Daoy (cell line): ENCODE data around the gene HSD17B14. TPM values are rescaled to one million over a fixed set of nuclear protein-coding genes. Genes with fewer than 3 reads are reported as not detected.
"Not testable (repeated sequence)": the region's sequence is repeated elsewhere in the genome, so short reads cannot be mapped to it uniquely, and the experiment has no call there.

Experiments used
- DNase-seq: peaks from one replicate; pipeline ENCODE4 v3.0.0-alpha.2; 2015; ENCODE audit warnings: low read depth
- total RNA-seq: library from RNA; depleted of rRNA; stranded (reverse); fragments of >200 nt; shearing (Covaris generic); gene quantifications from 2 replicates; pipeline ENCODE4 v1.2.3, GENCODE V29; 2014

HSD17B14 gene
- total RNA-seq, 1 experiment from 2014 or later, result 0.69 TPM

DNA sequence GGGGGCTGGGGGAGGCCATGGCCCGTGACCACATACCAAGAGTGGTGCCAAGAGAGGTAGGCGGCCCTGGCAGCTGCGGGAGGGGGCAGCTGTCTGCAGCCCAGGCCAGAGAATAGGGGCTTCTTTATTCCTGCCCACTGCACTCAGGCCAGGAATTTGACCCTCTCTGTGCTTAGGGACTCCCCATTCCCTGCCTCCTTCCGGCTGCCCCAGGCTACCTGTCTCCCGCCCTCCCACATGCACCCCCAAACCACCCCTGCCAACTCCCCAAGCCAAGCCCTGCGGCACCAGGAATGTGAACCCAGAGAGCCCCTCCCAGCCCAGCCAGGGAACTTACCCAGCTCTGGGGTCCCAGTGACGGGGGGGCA is 31.4 kb upstream of the HSD17B14 start:
- DNase-seq, result no peak

DNA sequence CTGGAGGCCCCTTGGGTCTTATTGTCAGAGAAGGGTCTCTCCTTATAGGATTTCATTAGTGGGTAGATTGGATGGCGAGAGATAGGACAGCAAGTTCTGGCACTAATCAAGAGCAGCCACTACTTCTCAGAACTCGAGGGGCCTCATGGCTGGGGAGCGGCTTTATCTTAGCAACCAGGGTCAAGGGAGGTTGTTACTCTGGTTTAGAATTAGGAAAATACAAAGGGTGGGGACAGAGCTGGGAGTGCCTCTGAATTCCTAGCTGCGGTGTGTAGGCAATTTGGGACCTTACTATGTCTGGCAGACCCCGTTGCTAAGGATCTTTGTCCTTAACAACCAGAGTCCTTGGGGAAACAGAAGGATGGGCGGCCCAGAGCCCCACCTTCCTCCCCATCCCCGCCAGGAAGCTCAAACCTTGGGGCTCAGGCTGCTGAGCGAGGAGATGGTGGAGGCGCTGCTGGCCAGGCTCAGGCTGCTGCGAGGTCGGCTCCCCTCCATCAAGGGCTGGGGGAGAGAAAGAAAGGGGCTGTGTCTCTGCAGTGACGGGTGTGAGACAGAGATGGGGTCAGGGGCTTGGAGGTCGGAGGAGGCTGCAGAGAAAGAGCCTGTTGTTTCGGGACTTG is 30.9 kb upstream of the HSD17B14 start:
- DNase-seq, result no peak

DNA sequence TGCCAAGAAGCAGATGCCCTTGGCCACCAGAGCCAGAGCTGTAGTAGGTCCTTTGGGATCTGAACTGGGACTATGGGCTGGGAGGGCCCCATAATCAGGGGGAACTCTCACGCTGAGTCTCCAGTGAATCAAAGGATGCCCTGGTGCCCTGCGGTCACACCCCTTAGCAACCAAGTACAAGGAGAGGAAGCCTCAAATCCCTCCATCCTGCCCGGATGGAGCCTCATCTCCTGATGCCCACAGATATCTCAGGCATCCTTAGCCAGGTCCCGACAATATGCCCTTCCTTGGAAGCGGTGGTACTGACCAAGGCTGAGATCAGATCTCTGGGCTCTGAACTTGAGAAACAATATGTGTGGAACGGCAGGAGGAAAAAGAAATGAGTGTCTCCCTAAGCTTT is 30.4 kb upstream of the HSD17B14 start:
- DNase-seq, result no peak

DNA sequence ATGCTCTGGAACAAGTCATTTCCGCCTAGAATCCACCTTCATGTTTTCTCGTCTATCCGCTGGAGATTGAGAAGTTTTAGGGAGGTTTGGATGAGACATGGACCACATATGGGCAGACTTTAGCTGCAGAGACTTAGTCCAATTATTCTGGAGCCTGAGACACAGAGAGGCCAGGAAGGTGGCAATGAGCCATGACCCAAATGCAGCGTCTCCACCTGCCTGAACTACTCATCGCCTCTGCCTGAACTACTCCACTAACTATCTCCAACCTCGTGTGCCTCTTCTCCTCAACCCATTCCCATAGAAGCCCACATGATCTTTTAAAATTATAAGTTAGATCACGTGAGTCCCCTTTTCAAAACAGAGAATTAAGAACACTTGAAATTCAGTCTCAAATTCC is 26.5 kb upstream of the HSD17B14 start:
- no peak for DNase-seq

DNA sequence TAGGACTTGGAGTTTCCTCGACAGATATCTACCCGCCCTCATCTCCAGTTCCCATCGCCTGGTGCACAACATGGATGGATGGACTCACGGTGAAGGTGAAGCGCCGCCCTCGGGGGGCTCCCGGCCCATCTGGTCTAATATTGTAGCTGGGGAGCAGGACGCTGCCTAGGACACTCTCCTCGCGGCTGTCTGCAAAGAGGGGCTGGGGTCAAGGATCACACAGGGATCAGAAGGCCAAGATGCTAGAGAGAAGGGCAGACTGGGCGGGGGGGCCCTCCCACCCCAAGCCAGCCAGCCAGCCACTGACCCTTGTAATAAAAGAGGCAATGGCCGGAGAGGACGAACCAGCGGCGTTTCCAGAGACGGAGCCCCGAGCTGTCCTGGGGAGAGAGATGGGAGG is 25.0 kb upstream of the HSD17B14 start:
- no peak for DNase-seq

DNA sequence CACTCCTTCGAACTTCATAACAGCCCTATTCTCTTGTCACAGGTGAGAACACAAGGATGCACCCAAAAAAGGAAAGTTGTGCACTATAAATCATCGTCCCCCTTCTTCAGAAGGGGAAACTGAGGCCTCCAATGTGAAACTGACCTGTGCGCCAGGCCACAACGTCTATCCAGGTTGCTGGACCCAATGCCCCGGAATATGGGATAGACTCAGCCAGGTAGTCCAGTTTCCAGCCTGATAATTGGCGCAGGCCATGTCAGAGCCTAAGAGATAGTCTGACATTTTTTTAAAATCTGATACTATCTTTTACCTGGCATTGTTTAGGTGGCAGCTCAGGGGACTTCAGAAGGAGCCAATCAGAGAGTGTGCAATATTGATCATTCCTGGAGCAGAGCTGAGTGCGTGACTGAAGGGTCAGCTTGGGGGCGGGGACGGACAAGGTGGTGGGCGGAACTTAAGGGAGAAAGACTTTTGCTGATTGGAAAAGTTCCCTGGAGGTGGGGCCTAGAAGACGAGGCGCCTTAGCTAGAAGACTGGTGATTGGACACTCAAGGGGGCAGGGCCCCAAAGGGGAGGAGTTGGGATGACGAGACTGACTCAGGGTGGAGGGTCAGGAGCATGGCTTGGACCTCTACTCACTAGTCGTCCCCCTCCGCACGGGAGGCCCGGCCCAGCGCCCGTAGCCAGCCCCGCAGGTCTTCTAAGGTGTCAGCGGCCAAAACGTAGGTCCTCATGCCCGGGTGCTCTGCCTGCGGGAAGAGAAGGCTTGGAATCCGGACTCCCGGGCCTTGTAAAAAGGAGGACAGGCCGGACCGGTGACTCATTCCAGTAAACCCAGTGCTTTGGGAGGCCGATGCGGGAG is 23.7 kb upstream of the HSD17B14 start:
- no peak for DNase-seq

DNA sequence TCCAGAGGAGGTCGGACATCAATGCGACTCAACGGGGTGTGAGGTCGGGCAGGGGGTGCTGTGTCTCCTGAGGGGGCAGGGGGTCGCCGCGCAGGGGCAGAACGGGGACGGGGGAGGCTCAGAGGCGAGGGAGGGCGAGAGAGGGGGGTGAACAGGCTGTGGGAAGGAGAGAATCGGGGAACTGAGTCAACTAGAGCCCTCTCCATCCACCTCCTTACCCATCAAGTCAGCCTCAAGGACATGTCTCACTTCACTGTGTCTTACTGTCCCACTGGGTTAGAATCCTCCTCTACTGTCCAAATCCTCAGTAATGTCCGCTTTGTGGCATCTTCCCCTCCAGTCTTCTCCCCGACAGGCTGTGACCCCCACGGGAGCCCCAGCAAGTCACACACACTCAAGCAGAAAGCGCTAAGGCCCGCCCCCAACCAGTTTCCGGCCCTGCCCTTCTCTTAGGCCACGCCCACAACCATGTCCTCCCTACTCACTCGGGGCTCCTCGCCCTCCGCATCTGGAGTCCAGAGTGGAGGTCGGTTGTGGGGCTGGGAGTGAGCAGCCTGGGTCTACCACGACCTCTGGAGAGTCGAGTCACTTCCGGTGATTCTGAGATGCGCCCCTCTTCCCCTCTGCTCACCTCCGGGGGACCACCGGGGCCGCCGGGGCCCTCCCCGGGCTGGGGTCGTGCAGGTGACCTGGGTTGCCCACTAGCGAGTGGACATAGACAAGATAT is 22.9 kb upstream of the HSD17B14 start:
- DNase-seq, result no peak

DNA sequence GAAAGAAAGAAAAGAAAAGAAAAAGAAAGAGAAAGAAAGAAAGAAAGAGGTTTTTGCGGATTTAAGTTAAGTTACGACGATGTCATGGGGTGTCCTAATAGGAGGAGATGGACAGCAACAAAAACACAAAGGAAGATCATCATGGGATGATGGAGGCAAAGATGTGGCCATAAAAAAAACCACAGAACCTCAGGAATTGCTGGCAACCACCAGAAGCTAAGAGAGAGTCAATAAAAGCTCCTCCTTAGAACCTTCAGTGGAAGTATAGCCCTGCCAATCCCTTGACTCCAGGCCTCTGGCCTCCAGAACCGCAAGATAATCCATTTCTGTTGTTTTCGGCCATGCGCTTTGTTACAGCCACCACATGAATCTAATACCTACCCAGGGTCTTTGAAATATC is 20.6 kb upstream of the HSD17B14 start:
- DNase-seq, result no peak

DNA sequence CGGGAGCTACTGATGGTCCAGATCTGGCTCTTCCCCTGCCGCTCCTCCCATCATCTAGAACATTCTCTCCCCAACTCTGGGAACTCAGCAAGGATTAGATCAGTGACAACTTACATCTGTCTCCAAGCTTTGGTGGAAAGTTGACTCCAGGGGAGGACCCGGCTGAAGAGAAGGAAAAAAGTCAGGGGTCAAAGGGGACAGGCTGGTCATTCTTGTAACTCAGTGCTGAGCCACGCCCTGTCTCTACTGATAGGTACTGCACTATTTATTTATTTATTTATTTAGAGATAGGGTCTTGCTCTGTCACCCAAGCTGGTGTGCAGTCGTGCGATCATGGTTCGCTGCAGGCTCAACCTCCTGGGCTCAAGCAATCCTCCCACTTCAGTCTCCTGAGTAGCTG is 17.8 kb upstream of the HSD17B14 start:
- no peak for DNase-seq

DNA sequence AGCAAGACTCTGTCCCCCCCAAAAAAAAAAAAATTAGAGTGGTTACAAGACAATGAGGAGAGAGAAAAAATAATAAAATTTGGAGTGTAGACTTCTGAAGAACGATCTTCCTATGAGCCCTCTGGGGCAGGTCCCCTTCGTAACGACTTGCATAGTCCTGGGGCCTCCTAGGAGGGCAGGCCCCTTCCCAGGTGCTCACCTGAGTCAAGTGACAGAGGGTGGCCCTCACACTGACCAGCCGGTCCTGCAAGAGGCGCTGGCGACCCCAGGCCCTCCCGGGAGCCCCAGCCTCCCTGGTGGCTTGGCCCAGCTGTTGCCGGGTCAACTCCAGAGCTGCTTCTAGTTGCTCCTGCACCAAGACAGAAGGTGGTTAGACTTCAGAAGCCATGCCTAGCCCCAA is 17.2 kb upstream of the HSD17B14 start:
- no peak for DNase-seq

DNA sequence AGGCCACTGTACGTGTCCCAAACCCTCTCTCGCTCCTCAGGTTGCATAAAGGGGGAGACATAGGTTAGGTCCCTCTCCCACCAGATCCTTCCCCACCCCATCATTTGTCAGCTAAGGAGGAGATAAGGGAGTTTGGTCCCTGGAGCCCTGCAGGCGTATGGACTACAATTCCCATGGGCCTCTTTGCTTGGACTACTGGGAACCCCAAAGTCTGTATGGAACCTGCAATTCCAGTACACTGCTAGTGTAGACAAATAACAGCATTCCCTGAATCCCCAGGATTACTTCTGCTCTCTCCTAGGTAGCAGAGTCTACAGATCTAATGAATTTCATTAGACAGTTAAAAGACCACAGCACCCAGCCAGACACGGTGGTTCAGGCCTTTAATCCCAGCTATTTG is 16.0 kb upstream of the HSD17B14 start:
- DNase-seq, result no peak

DNA sequence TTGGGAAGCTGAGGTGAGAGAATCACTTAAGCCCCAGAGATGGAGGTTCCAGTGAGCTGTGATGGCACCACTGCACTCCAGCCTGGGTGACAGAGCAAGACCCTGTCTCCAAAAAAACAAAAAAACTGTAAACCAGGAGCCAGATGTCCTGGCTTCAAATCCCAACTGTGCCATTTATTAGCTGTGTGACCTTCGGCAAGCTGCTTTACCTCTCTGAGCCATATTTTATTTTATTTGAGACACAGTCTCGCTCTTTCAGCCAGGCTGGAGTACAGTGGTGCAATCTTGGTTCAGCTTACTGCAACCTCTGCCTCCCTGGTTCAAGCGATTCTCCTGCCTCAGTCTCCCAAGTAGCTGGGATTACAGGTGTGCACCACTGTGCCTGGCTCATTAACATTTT is 10.4 kb upstream of the HSD17B14 start:
- DNase-seq, result not testable (repeated sequence)

DNA sequence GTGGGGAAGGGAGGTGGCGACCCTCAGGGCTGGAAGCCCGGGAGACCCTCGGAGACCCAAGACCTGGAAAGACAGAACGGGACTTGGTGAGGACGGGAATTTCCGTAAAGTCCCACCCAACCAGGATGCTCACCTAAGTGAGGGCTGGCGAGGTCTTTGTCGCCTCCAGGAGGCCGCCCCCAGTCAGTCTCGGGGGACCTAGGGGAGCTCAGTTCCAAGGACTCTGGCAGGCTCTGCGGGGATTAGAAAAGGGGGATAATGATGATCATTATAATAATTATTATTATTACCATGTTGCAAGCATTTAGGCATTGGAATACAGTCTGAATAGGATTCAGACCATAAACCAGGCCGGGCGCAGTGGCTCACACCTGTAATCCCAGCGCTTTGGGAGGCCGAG is 9.1 kb upstream of the HSD17B14 start:
- DNase-seq, result no peak

DNA sequence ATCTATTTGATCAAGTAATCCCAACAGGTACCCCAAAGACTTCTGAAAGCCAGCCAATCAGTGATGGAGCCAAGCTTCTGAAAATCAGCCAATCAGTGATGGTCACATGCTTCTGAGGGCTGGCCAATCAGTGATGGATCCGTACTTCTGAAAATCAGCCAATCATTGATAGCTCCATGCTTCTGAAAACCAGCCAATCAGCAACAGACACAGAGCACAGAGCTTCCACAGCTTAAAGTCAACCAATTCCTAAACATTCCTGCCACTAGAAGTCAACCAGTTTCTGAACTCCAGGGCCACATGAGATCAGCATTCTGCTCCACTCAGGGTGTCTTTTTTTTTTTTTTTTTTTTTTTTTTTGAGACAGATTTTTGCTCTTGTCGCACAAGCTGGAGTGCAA is 8.2 kb upstream of the HSD17B14 start:
- DNase-seq, result no peak

DNA sequence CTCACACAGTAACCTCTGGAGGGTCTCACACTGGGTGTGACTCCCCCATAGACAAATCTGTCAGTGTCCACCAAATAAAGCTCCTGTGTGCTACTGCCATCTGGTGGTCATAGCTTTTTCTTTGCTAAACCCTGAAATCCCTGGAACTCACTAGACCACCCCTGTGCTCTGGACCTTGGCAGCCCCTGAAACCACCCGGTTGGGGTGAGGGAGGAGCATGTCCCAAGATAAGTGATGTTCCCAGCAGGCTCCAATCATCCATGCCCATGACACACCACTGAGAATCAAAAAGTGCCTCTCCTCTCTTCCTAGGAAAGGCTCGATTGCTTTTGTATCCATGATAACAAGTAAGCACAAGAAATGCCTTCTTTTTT is 6.5 kb upstream of the HSD17B14 start:
- peak; percentile 30 for DNase-seq

DNA sequence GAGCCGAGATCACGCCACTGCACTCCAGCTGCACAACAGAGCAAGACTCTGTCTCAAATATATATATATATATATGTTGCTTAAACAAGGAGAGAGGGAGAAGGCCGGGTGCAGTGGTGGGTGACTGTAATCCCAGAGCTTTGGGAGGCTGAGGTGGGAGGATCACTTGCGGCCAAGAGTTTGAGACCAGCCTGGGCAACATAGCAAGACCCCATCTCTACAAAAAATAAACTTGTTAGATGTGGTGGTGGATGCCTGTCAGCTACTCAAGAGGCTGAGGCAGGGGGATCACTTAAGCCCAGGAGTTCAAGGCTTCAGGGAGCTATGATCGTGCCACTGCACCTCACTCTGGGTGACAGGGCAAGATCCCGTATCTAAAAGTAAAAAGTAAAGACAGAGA is 5.3 kb upstream of the HSD17B14 start:
- DNase-seq, result no peak

DNA sequence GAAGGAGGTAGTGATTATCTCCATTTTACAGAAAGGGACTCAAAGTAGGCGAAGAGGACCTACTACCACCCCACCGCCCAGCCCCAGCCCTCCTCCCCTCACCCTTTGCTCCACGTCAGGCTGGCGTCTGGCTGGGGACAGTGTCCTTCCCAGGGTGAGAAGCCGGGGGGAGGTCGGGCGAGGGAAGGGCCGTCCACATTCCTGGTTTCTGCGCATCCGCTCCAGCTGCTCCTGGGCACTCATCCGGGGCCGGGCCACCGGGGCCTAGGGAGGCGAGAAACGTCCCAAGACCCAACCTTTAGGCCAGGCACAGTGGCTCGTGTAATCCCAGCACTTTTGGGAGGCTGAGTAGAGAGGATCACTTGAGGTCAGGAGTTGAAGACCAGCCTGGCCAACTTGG is 4.8 kb upstream of the HSD17B14 start:
- DNase-seq, result no peak

DNA sequence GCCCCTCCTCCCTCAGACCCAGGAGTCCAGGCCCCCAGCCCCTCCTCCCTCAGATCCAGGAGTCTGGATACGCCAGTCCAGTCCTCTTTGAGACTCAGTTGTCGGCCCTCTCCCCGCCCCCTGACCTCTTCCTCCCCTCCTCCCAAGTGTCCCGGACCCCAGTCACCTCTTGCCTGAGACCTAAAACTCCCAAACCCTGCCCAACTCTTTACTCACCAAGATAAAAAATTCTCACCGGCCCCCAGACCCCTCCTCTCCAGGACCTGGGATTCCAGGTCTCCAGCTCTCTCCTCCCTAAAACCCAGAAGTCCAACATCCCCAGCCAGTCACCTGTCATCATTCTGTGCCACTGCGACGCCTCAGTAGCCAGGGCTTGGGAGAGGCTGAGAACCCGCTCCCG is 1.4 kb upstream of the HSD17B14 start:
- no peak for DNase-seq

DNA sequence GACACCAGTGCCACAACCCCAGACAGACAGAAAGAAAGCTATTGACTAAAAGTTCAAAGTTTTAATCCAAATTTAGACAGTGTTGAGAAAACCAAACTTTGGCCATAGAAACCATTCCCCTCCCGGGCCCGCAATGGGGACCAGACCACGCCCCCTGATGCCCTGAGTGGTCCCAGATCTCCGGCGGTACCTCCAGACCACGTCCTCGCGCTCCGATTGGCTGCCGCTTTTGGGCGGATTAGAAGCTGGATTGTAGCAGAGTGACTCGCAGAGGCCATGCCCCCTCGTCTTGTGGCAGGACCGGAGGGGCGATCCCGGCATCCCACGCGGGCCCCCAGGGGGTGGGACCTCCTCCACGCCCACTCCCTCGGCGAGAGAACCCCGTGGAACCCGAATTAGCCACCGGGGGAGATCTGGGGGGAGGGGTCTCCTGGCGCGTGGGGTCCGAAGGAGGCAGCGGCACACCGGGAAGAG is 797 bp upstream of the HSD17B14 start:
- DNase-seq, result peak; percentile 89

DNA sequence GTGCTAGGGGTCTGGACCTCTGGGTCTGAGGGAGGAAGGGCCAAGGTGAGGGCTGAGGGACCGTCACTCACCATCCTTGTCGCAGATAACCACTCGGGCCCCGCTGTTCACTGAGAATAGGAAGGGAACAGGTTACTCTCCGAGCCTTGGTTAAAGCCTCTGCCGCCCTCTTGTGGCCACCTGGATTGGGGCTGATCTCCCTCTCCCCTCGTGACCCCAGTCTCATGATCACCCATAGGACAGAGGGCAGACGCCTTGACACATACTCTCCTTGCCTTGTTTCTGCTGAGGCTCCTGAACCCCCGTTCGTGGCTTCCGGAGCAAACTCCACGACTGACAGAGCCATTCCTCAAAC is 580 bp downstream of the HSD17B14 start:
- peak; percentile 91 for DNase-seq

DNA sequence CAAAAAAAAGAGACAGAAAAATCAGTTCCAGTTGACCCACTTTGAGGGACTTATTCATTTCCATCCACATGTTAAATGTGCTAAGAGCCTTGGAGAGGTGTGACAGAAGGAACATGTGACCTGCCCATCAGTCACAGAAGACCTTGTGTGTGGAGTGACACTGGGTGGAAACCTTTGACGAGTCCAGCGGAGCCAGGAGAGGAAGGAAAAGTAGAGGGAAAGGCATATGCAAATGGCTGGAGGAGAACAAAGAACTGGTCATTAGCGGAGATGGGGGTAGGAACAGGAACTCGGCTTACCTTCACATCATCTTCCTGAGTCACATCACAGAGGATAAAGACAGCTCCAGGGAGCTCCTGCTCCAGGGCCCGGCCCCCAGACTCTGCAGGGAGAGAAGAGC is 2.3 kb downstream of the HSD17B14 start:
- no peak for DNase-seq

DNA sequence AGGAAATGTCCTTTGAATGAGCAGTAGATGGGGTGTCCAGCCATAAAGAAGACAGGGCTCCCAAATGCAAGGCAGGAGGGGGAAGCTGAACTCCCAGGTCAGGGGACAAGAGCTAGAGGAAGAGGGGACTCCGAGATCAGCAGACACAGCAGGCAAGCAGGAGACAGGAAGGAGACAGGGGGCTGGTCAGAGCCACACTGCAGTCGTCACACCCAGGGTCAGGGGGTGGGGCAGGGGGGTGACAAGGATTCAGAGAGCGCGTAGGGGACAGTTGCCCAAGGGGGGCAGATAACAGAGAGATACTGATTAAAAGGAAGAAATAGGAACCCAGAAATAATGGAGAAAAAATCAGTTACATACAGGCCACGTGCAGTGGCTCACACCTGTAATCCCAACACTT is 3.2 kb downstream of the HSD17B14 start:
- no peak for DNase-seq

DNA sequence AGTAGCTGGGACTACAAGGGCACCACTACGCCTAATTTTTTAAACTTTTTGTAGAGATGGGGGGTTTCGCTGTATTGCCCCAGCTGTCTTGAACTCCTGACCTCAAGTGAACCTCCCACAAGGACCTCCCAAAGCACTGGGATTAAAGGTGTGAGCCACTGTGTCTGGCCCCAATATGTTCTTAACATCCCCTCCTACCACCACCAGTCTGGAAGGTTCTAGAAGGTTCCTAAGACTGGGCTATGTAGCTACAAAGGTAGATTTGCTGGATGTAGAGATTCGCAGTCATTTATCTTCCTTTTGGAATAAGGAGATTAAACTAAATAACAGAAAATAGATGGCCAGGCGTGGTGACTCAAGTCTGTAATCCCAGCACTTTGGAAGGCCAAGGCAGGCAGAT is 5.3 kb downstream of the HSD17B14 start:
- DNase-seq, result no peak
